ENCODE results near the gene ARHGEF17. TPM values are rescaled to one million over a fixed set of nuclear protein-coding genes. Genes with fewer than 3 reads are reported as not detected.

ARHGEF17 gene
- total and polyA plus RNA-seq, 2 of the 8 experiments (the other 6 are each of a cell fraction or from before 2014, with no cell fraction given): 11.3 to 14.6 TPM

DNA sequence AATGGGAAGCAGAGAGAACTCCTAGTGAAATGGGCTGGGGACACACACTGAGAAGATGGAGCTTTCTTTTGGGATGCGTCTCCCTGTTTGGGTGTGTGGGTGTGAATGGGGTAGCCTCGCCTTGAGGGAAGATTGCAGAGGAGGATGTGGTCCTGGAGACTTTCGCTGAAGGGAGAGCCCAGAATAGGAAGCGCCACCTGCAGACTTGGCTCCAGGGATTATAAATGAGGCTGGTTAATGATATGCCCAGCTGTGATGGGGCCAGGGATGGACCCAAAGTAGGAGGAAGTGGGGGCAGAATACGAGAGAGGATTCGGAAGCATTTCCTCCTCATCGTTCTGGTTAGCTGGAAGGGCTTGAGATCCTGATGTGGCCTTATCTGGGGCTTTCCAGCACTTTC lies 81.8 kb downstream of the ARHGEF17 start:
- H4K5ac ChIP-seq (ENCODE audit: insufficient read length, low read depth, low read length): no peak overlapping the region
- no peak overlapping the region for H2BK120ac ChIP-seq (replicated peaks; ENCODE audit: low read depth, low read length)
- no peaks in the 10 kb centered on the region for H3K23me2 ChIP-seq (ENCODE audit: low read depth, low read length)
- H4K91ac ChIP-seq (replicated peaks; ENCODE audit: insufficient read length, low read length): no peak overlapping the region
- no peak overlapping the region for H4K8ac ChIP-seq (ENCODE audit: extremely low read depth, insufficient read depth, low read length)
- ChIA-PET POLR2A (ENCODE audit: partially characterized antibody) (no interaction called here), CTCF (ENCODE audit: partially characterized antibody) (interaction anchor here (0.7 to 59.1 kb wide), 12 partner anchors 8 to 272 kb away, joined by 3 to 1456 read pairs (median 4); partner anchors contain the start of gene RELT)
- WGBS, 2 experiments (ENCODE audit: extremely low coverage in 1 of 2, insufficient coverage in 1 of 2, insufficient read length in 1 of 2, insufficient replicate concordance in 2 of 2, low coverage in 1 of 2, low lambda C conversion rate in 2 of 2, missing lambda C conversion rate in 1 of 2): 90% methylated on average over 7 of the region's 7 CpGs; no CpG with 5 or more reads in 1 of the 2 experiments
- H3K18ac ChIP-seq (ENCODE audit: extremely low read depth, low read length): no peak overlapping the region
- peaks cover 0 to 3% (median 0%) of the 10 kb centered on the region in 4 experiments; a peak in 1 of 7 replicates for H3K4me1 ChIP-seq (replicated peaks in 1 of 4; ENCODE audit: control insufficient read depth in 3 of 4, insufficient read depth in 4 of 4, low read length in 3 of 4)
- no peak overlapping the region for H2BK12ac ChIP-seq (ENCODE audit: low read depth, low read length)
- no peak overlapping the region for H3K23ac ChIP-seq (ENCODE audit: insufficient read length)
- no peak overlapping the region for H2BK20ac ChIP-seq (ENCODE audit: low read length)
- DNase-seq (ENCODE audit: low read depth in 1 of 2, low spot score in 2 of 2) (no peak), FAIRE-seq (no peak)
- H3K9ac ChIP-seq (replicated peaks in 1 of 4; ENCODE audit: extremely low read depth in 1 of 4, low read depth in 3 of 4, low read length in 3 of 4): no peak overlapping the region
- no peak overlapping the region for H2AFZ ChIP-seq (ENCODE audit: low read length)
- H2AK5ac ChIP-seq (ENCODE audit: low read depth, low read length): no peak overlapping the region
- peaks cover 0 to 3% of the 10 kb centered on the region in 2 experiments; a peak in 1 of 4 replicates for H3K79me2 ChIP-seq (ENCODE audit: control insufficient read depth in 1 of 2, insufficient read depth in 2 of 2, low read length in 2 of 2)
- H2BK15ac ChIP-seq (ENCODE audit: low read length): 0 out of 2 replicates have a peak overlapping the region, but pooled peaks have one; percentile 46
- no peak overlapping the region for H3K4me2 ChIP-seq (ENCODE audit: insufficient read depth in 1 of 2, low read depth in 2 of 2, low read length in 2 of 2)
- no peak overlapping the region for H2BK5ac ChIP-seq (ENCODE audit: low read depth, low read length)
- no peak overlapping the region for H3K4ac ChIP-seq (replicated peaks; ENCODE audit: insufficient read length, low read depth, low read length)
- H3K36me3 ChIP-seq (ENCODE audit: control insufficient read depth in 2 of 4, insufficient read depth in 4 of 4, low read length in 3 of 4): no peaks in the 10 kb centered on the region
- no peak for TF ChIP-seq SAP30 (IDR thresholded peaks at IDR 0.05; ENCODE audit: insufficient read depth, insufficient replicate concordance, low read length)
- TF ChIP-seq, protein P1, sequence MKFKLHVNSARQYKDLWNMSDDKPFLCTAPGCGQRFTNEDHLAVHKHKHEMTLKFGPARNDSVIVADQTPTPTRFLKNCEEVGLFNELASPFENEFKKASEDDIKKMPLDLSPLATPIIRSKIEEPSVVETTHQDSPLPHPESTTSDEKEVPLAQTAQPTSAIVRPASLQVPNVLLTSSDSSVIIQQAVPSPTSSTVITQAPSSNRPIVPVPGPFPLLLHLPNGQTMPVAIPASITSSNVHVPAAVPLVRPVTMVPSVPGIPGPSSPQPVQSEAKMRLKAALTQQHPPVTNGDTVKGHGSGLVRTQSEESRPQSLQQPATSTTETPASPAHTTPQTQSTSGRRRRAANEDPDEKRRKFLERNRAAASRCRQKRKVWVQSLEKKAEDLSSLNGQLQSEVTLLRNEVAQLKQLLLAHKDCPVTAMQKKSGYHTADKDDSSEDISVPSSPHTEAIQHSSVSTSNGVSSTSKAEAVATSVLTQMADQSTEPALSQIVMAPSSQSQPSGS (IDR thresholded peaks at IDR 0.05; ENCODE audit: low read length): no peak
- TF ChIP-seq POU5F1 (IDR thresholded peaks at IDR 0.05; ENCODE audit: low read depth, low read length): no peak
- TF ChIP-seq KDM4A (IDR thresholded peaks at IDR 0.05; ENCODE audit: low read depth, low read length, severe bottlenecking): no peak
- no peak for TF ChIP-seq FOSL1 (IDR thresholded peaks at IDR 0.05; ENCODE audit: insufficient read depth, low read depth, low read length)
- TF ChIP-seq SIN3A (conservative IDR thresholded peaks at IDR 0.05 in 1 of 2, IDR thresholded peaks at IDR 0.05 in 1 of 2; ENCODE audit: low read depth in 1 of 2, low read length in 2 of 2): no peak
- H3K4me3 ChIP-seq (ENCODE audit: extremely low read depth in 1 of 4, insufficient read depth in 2 of 4, low read depth in 3 of 4, low read length in 4 of 4): no peak overlapping the region
- no peaks in the 10 kb centered on the region for H3K9me3 ChIP-seq (ENCODE audit: insufficient read depth in 2 of 2, low read depth in 1 of 2, low read length in 1 of 2)
- H3K79me1 ChIP-seq (ENCODE audit: low read depth, low read length): 0 out of 2 replicates have a peak, but pooled peaks cover under 1% of the 10 kb centered on the region
- H3K56ac ChIP-seq (replicated peaks; ENCODE audit: insufficient read length, low read depth, low read length): no peak overlapping the region
- no peaks in the 10 kb centered on the region for H3K27me3 ChIP-seq (replicated peaks in 1 of 4; ENCODE audit: control insufficient read depth in 3 of 4, extremely low read depth in 1 of 4, insufficient read depth in 3 of 4, low read length in 3 of 4)
- no peak overlapping the region for H3K14ac ChIP-seq (ENCODE audit: insufficient read length)
- peaks cover 3 to 13% of the 10 kb centered on the region in 2 experiments for H4K20me1 ChIP-seq (replicated peaks in 1 of 2; ENCODE audit: control insufficient read depth in 1 of 2, insufficient read depth in 2 of 2, low read length in 2 of 2)
- no peak overlapping the region for H3K27ac ChIP-seq (ENCODE audit: low read depth, low read length)

All from H1 (cell line).